ENCODE results near the gene ANXA5.

ANXA5 gene

GRCh38 chr4:121711263-121712000 lies 14.7 kb upstream of the ANXA5 start:
- no peak for DNase-seq

- DNase-seq: no peak
Measured at GRCh38 chr4:121709766-121710405, 13.1 kb upstream of the ANXA5 start.

GRCh38 chr4:121707344-121707743 lies 10.6 kb upstream of the ANXA5 start:
- DNase-seq: no peak

GRCh38 chr4:121706595-121707021 lies 9.8 kb upstream of the ANXA5 start:
- DNase-seq: no peak

GRCh38 chr4:121705521-121705920 lies 8.7 kb upstream of the ANXA5 start:
- DNase-seq: no peak

- DNase-seq: no peak
Measured at GRCh38 chr4:121702136-121702535, 5.4 kb upstream of the ANXA5 start.

- no peak for DNase-seq
Measured at GRCh38 chr4:121701263-121701662, 4.5 kb upstream of the ANXA5 start.

GRCh38 chr4:121698236-121698671 lies 1.5 kb upstream of the ANXA5 start:
- DNase-seq: no peak

GRCh38 chr4:121697564-121697963 lies 784 bp upstream of the ANXA5 start:
- DNase-seq: no peak

GRCh38 chr4:121696170-121696580 lies 605 bp downstream of the ANXA5 start:
- DNase-seq: no peak

GRCh38 chr4:121693886-121694285 lies 2.9 kb downstream of the ANXA5 start:
- no peak for DNase-seq

- no peak for DNase-seq
Measured at GRCh38 chr4:121693450-121693849, 3.3 kb downstream of the ANXA5 start.

- no peak for DNase-seq
Measured at GRCh38 chr4:121692261-121692660, 4.5 kb downstream of the ANXA5 start.

- no peak for DNase-seq
Measured at GRCh38 chr4:121690001-121690400, 6.8 kb downstream of the ANXA5 start.

GRCh38 chr4:121688701-121689100 lies 8.1 kb downstream of the ANXA5 start:
- DNase-seq: no peak

- DNase-seq: no peak
Measured at GRCh38 chr4:121688261-121688660, 8.5 kb downstream of the ANXA5 start.

GRCh38 chr4:121686255-121686654 lies 10.5 kb downstream of the ANXA5 start:
- no peak for DNase-seq

GRCh38 chr4:121685257-121685656 lies 11.5 kb downstream of the ANXA5 start:
- DNase-seq: no peak

GRCh38 chr4:121684561-121684960 lies 12.2 kb downstream of the ANXA5 start:
- DNase-seq: no peak

GRCh38 chr4:121684016-121684415 lies 12.8 kb downstream of the ANXA5 start:
- DNase-seq: no peak

GRCh38 chr4:121680571-121680970 lies 16.2 kb downstream of the ANXA5 start:
- DNase-seq: no peak

- DNase-seq: no peak
Measured at GRCh38 chr4:121679951-121680350, 16.8 kb downstream of the ANXA5 start.

GRCh38 chr4:121679267-121679666 lies 17.5 kb downstream of the ANXA5 start:
- DNase-seq: no peak

GRCh38 chr4:121677524-121677923 lies 19.3 kb downstream of the ANXA5 start:
- no peak for DNase-seq

Data from NCI-H510A (cell line).